GM10248 (cell line): Measurements from ENCODE around the gene STX11.

ENCODE experiments used
- CTCF ChIA-PET: fragments of 300-600 bp; sonication (Branson Sonifier 250); formaldehyde crosslinking; extraction: SDS; loops from one replicate; lab custom pipeline; 2021; ENCODE audit warnings: antibody characterized with exemption; lab: Yijun Ruan, JAX
- POLR2A ChIA-PET: fragments of 350-650 bp; sonication (Branson Sonifier 250); formaldehyde crosslinking; extraction: SDS; loops from one replicate; lab custom pipeline; 2020; ENCODE audit warnings: antibody characterized with exemption; lab: Yijun Ruan, JAX
- DNase-seq: peaks from one replicate; pipeline ENCODE4 v3.0.0; 2012; ENCODE audit errors: extremely low spot score
- CTCF ChIP-seq: IDR thresholded peaks from 2 replicates; pipeline ENCODE4 v1.5.1; 2012; ENCODE audit warnings: mild to moderate bottlenecking, low read depth; ENCODE audit errors: extremely low read depth, missing control alignments, control extremely low read depth

The STX11 gene

GRCh38 chr6:144159223-144159622 lies 8.9 kb downstream of the STX11 start:
- ChIA-PET CTCF (interaction anchor here (0.9 to 1.4 kb wide), 4 partner anchors 9 to 323 kb away, joined by 3 to 4 read pairs (median 4); no protein-coding TSS in a partner anchor), POLR2A (interaction anchor here (1.4 kb wide), 1 partner anchor 14 kb away, joined by 3 read pairs; no protein-coding TSS in a partner anchor)
- no peak for TF ChIP-seq CTCF
- DNase-seq = no peak

GRCh38 chr6:144159742-144160141 lies 9.4 kb downstream of the STX11 start:
- no peak for TF ChIP-seq CTCF
- no peak for DNase-seq
- CTCF ChIA-PET = interaction anchor here (1.0 to 1.7 kb wide), 5 partner anchors 10 to 322 kb away, joined by 3 to 5 read pairs (median 3); no protein-coding TSS in a partner anchor
- POLR2A ChIA-PET = interaction anchor here (0.8 to 1.4 kb wide), 3 partner anchors 9 to 65 kb away, joined by 3 read pairs; partner anchors contain the start of gene SF3B5

GRCh38 chr6:144160431-144161005 lies 10.2 kb downstream of the STX11 start:
- DNase-seq = no peak
- ChIA-PET CTCF (interaction anchor here (0.9 to 1.7 kb wide), 3 partner anchors 9 to 54 kb away, joined by 3 to 5 read pairs (median 3); partner anchors contain the start of gene STX11), POLR2A (interaction anchor here (0.8 to 0.9 kb wide), 2 partner anchors 9 to 65 kb away, joined by 3 read pairs; partner anchors contain the start of gene SF3B5)
- no peak for TF ChIP-seq CTCF

- CTCF ChIA-PET = interaction anchor here (1.0 kb wide), 1 partner anchor 56 kb away, joined by 3 read pairs; no protein-coding TSS in a partner anchor
- no peak for DNase-seq
- POLR2A ChIA-PET = interaction anchor here (0.9 kb wide), 1 partner anchor 9 kb away, joined by 3 read pairs; no protein-coding TSS in a partner anchor
- no peak for TF ChIP-seq CTCF
Measured at GRCh38 chr6:144161975-144162374, 11.7 kb downstream of the STX11 start.

- TF ChIP-seq CTCF = no peak
- DNase-seq = peak; percentile 43
- ChIA-PET POLR2A (interaction anchor here (0.9 kb wide), 1 partner anchor 8 kb away, joined by 3 read pairs; no protein-coding TSS in a partner anchor), CTCF (interaction anchor here (0.8 kb wide), 1 partner anchor 9 kb away, joined by 3 read pairs; no protein-coding TSS in a partner anchor)
Measured at GRCh38 chr6:144162977-144163376, 12.7 kb downstream of the STX11 start.

- CTCF ChIA-PET = interaction anchor here (1.5 to 3.0 kb wide), 4 partner anchors 8 to 36 kb away, joined by 4 to 19 read pairs (median 6); no protein-coding TSS in a partner anchor
Measured at GRCh38 chr6:144165784-144166183, 15.5 kb downstream of the STX11 start.

More at GRCh38 chr6:144165784-144166183, 15.5 kb downstream of the STX11 start:
- POLR2A ChIA-PET = interaction anchor here (1.0 kb wide), 1 partner anchor 9 kb away, joined by 3 read pairs; no protein-coding TSS in a partner anchor
- no peak for DNase-seq
- TF ChIP-seq CTCF = no peak
